Measurements from ENCODE around the gene MLNR. TPM values are rescaled to one million over a fixed set of nuclear protein-coding genes. Genes with fewer than 3 reads are reported as not detected.

MLNR gene
- total RNA-seq, 2 experiments from 2014 or later = not detected

DNA sequence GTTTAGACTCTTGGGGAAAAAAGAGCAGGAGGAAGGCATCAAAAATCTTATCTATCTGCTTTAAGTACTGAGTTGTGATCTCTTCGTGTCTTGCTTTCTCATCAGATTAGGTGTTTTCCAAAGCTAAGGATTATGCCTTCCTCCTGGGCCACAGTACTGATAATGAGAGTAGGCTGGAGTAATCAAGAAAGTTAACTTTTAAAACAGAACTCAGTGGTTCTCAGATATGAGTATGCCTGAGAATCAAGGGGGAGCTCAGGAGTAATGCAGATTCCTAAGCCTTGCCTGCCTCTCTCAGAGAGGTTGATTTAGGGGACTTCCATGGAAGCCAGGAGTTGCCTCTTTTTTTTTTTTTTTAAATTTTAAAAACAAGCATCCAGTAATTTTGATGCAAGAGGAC is 51.1 kb downstream of the MLNR start:
- Histone ChIP-seq H3K36me3 (ENCODE audit: insufficient read depth, low read length) (peaks cover 14% of the 10 kb centered on the region), H3K27me3 (ENCODE audit: control insufficient read depth in 1 of 2, insufficient read depth in 2 of 2, low read length in 2 of 2) (no peaks in the 10 kb centered on the region), H3K9me3 (ENCODE audit: control insufficient read depth in 1 of 2, insufficient read depth in 1 of 2, low read length in 2 of 2) (no peaks in the 10 kb centered on the region), H3K4me1 (ENCODE audit: insufficient read depth, low read length) (no peaks in the 10 kb centered on the region), H3K4me3 (ENCODE audit: low read length) (no peak overlapping the region), H3K27ac (ENCODE audit: low read depth in 1 of 2, low read length in 2 of 2) (no peak overlapping the region)
- H3K4me3 Mint-ChIP-seq = no peak overlapping the region
- intact Hi-C loops (cut with DNase I, micrococcal nuclease) = no loop called here
- ChIA-PET CTCF (interaction anchor here (1.5 kb wide), 1 partner anchor 9 kb away, joined by 7 read pairs; no protein-coding TSS in a partner anchor), POLR2A (no interaction called here)
- no peak overlapping the region for H3K27ac Mint-ChIP-seq
- peaks cover 14% of the 10 kb centered on the region for H3K36me3 Mint-ChIP-seq (ENCODE audit: low read depth)
- TF ChIP-seq, protein P1, sequence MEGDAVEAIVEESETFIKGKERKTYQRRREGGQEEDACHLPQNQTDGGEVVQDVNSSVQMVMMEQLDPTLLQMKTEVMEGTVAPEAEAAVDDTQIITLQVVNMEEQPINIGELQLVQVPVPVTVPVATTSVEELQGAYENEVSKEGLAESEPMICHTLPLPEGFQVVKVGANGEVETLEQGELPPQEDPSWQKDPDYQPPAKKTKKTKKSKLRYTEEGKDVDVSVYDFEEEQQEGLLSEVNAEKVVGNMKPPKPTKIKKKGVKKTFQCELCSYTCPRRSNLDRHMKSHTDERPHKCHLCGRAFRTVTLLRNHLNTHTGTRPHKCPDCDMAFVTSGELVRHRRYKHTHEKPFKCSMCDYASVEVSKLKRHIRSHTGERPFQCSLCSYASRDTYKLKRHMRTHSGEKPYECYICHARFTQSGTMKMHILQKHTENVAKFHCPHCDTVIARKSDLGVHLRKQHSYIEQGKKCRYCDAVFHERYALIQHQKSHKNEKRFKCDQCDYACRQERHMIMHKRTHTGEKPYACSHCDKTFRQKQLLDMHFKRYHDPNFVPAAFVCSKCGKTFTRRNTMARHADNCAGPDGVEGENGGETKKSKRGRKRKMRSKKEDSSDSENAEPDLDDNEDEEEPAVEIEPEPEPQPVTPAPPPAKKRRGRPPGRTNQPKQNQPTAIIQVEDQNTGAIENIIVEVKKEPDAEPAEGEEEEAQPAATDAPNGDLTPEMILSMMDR (IDR thresholded peaks at IDR 0.05) = no peak
- H3K4me1 Mint-ChIP-seq (ENCODE audit: low read depth) = no peaks in the 10 kb centered on the region
- H3K9me3 Mint-ChIP-seq = no peaks in the 10 kb centered on the region
- ATAC-seq (ENCODE audit: poor library complexity) (no peak), DNase-seq (no peak)
- H3K27me3 Mint-ChIP-seq = no peaks in the 10 kb centered on the region

Other genes starting within 250 kb of the MLNR start
- 10 to 100 TPM; 27.7 to 28.6 TPM for gene FNDC3A, start 244.4 kb upstream of the MLNR start, total RNA-seq
- 10 to 100 TPM in 1 of 2 experiments, 1 to 10 TPM in 1; 9.1 to 11.3 TPM for gene CDADC1, start 27.6 kb downstream of the MLNR start, total RNA-seq
- gene CAB39L, start 223.7 kb downstream of the MLNR start, total RNA-seq = 1 to 10 TPM; 1.9 to 2.5 TPM
- 10 to 100 TPM; 10.8 to 11.5 TPM for gene SETDB2, start 223.9 kb downstream of the MLNR start, total RNA-seq